A673 (cell line): ENCODE results near the gene TXLNG. TPM values are rescaled to one million over a fixed set of nuclear protein-coding genes. Genes with fewer than 3 reads are reported as not detected.

Experiments
- BruUV-seq: library from RNA; stranded (reverse); fragments of 400-500 nt; replicated peaks from 2 replicates; lab custom pipeline; 2021; lab: Mats Ljungman, UMichigan
- CTCF ChIA-PET: fragments of 300-600 bp; sonication (Branson Sonifier 250); formaldehyde crosslinking; loops from one replicate; lab custom pipeline; 2022; ENCODE audit warnings: antibody characterized with exemption; lab: Charles Lee
- POLR2A ChIA-PET: fragments of 300-600 bp; sonication (Branson Sonifier 250); formaldehyde crosslinking; loops from one replicate; lab custom pipeline; 2022; ENCODE audit warnings: antibody characterized with exemption; ENCODE audit not compliant: low non-redundant PET; lab: Charles Lee
- DNase-seq: peaks from one replicate; pipeline ENCODE4 v3.0.0-alpha.2; 2015; ENCODE audit warnings: low spot score
- H3K27ac ChIP-seq: fragments of 200-600 bp; sonication (generic); 2 replicates; pipeline ENCODE4 v1.5.1; 2016; ENCODE audit warnings: mixed run types, low read depth, mild to moderate bottlenecking, mixed read lengths, antibody characterized with exemption, low read length; ENCODE audit not compliant: poor library complexity, severe bottlenecking
- H3K27me3 ChIP-seq: fragments of 200-600 bp; sonication (generic); replicated peaks from 2 replicates; pipeline ENCODE4 v1.6.1; 2017; ENCODE audit warnings: mixed run types, low read depth, mild to moderate bottlenecking, mixed read lengths, antibody characterized with exemption, low read length; ENCODE audit not compliant: insufficient read depth, poor library complexity
- H3K36me3 ChIP-seq: fragments of 200-600 bp; sonication (generic); 2 replicates; pipeline ENCODE4 v1.6.1; 2016; ENCODE audit warnings: mixed run types, mild to moderate bottlenecking, mixed read lengths, antibody characterized with exemption, low read length; ENCODE audit not compliant: insufficient read depth, poor library complexity, severe bottlenecking
- H3K4me1 ChIP-seq: fragments of 200-600 bp; sonication (generic); 2 replicates; pipeline ENCODE4 v1.6.1; 2017; ENCODE audit warnings: mixed run types, mild to moderate bottlenecking, mixed read lengths, antibody characterized with exemption, low read length; ENCODE audit not compliant: insufficient read depth, poor library complexity, severe bottlenecking
- H3K4me3 ChIP-seq: fragments of 200-600 bp; sonication (generic); 2 replicates; pipeline ENCODE4 v1.5.1; 2016; ENCODE audit warnings: low read depth, mixed run types, mild to moderate bottlenecking, mixed read lengths, low read length; ENCODE audit not compliant: poor library complexity, severe bottlenecking
- H3K9me3 ChIP-seq: fragments of 200-600 bp; sonication (generic); 2 replicates; pipeline ENCODE4 v1.6.1; 2016; ENCODE audit warnings: mixed run types, low read depth, mild to moderate bottlenecking, mixed read lengths, antibody characterized with exemption, low read length; ENCODE audit not compliant: poor library complexity, severe bottlenecking
- EZH2 ChIP-seq: fragments of 200-600 bp; sonication (generic); IDR thresholded peaks from 2 replicates; pipeline ENCODE4 v1.6.1; 2017; ENCODE audit warnings: borderline replicate concordance, low read depth, mild to moderate bottlenecking, mixed read lengths, antibody characterized with exemption, low read length; ENCODE audit not compliant: poor library complexity, severe bottlenecking
- intact Hi-C: fragments of 100-400 bp; cut with micrococcal nuclease; formaldehyde crosslinking; loops from one replicate; pipeline ENCODE4 v1.10.0; 2022; ENCODE audit not compliant: unreplicated experiment
- total RNA-seq: library from RNA; stranded (reverse); gene quantifications from 2 replicates; pipeline ENCODE4 v1.2.3, GENCODE V29; 2021
- TF ChIP-seq, protein P1 (sequence below): fragments of 300-800, 200-600 bp; sonication (generic); conservative IDR thresholded peaks from 2 replicates; pipeline ENCODE4 v1.5.1; 2017; ENCODE audit warnings: low read depth, mild to moderate bottlenecking, antibody characterized with exemption, low read length, moderate library complexity, mixed read lengths

TXLNG gene
- total RNA-seq, 1 experiment from 2014 or later: 25.7 TPM

DNA sequence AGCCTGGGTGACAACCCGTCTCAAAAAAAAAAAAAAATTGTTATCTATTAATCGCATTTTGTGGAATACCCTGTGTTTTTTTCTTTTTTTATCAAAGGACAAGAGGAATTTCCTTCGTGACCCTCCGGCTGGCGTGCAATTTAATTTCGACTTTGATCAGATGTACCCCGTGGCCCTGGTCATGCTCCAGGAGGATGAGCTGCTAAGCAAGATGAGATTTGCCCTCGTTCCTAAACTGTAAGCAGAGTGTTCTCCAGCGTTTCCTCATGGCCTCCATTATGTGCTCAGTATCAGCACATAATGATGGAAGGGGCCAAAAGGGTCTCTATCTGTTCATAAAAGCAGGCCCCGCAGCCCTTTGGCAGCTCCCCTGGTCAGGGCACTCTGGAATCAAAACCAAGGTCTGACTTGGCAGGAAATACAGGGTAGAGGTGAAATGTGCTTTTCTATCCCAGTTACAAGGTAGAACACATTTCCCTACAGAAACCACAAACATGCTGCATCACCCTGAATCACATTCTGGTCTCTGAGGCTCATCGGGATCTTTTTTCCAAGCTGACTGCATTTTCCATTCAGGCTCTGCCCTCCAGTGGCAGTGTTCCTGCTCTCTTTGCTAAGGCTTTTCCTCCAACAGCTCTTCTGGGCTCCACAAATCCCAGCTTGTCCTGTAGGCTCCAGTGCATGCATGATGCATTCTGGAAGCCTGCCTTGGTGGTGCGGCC is 42.5 kb upstream of the TXLNG start:
- no peak for TF ChIP-seq EZH2
- TF ChIP-seq, protein P1, sequence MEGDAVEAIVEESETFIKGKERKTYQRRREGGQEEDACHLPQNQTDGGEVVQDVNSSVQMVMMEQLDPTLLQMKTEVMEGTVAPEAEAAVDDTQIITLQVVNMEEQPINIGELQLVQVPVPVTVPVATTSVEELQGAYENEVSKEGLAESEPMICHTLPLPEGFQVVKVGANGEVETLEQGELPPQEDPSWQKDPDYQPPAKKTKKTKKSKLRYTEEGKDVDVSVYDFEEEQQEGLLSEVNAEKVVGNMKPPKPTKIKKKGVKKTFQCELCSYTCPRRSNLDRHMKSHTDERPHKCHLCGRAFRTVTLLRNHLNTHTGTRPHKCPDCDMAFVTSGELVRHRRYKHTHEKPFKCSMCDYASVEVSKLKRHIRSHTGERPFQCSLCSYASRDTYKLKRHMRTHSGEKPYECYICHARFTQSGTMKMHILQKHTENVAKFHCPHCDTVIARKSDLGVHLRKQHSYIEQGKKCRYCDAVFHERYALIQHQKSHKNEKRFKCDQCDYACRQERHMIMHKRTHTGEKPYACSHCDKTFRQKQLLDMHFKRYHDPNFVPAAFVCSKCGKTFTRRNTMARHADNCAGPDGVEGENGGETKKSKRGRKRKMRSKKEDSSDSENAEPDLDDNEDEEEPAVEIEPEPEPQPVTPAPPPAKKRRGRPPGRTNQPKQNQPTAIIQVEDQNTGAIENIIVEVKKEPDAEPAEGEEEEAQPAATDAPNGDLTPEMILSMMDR: no peak
- intact Hi-C loops: no loop called here
- Histone ChIP-seq H3K4me3 (no peak overlapping the region), H3K27ac (no peak overlapping the region), H3K36me3 (peaks cover 24% of the 10 kb centered on the region), H3K27me3 (no peaks in the 10 kb centered on the region), H3K9me3 (no peaks in the 10 kb centered on the region), H3K4me1 (no peaks in the 10 kb centered on the region)
- POLR2A ChIA-PET: no interaction called here
- no peak for DNase-seq
- BruUV-seq: no TSS peak
- CTCF ChIA-PET: no interaction called here

DNA sequence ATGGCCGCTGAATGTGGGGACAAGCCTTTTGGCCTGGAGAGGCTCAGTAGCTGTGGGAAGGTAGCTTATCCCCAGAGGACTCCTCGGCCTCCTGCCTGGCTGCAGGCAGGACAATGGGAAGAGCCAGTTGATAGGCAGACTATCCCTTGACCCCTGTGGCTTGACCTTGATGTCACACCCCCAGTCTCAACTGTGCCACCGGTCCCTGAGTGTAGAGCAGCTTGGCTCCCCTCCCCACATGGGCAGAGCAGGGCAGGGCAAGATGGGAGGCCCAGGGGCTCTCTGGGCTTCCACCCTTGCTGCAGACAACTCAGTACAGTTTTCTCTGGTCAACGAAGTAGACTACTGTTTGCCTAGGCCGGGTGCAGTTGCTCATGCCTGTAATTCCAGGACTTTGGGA is 41.2 kb upstream of the TXLNG start:
- TF ChIP-seq, protein P1: no peak
- TF ChIP-seq EZH2: no peak
- intact Hi-C loops: loop anchor here (5.0 kb wide), 1 partner anchor 758 kb away; no protein-coding TSS in a partner anchor
- ChIA-PET CTCF (no interaction called here), POLR2A (no interaction called here)
- no peak for DNase-seq
- no peak overlapping the region for H3K4me3 ChIP-seq
- no peak overlapping the region for H3K27ac ChIP-seq
- H3K4me1 ChIP-seq: no peaks in the 10 kb centered on the region
- no peaks in the 10 kb centered on the region for H3K9me3 ChIP-seq
- no TSS peak for BruUV-seq
- peaks cover 24% of the 10 kb centered on the region for H3K36me3 ChIP-seq
- no peaks in the 10 kb centered on the region for H3K27me3 ChIP-seq

DNA sequence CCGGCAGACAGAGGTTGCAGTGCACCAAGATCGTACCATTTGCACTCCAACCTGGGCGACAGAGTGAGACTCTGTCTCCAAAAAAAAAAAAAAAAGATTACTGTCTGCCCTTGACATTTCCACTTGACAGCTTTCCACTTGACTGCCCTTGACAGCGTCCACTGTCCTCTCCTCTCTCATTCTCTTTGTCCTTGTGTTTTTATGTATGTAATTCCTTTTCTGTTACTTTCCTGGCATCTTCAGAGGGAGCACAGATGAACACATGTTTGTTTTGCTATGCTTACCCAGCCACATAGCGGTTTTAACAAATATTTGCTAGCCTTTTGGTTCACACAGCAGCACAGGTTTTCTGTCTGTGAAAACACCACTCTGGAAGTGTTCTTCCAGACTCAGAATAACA is 40.6 kb upstream of the TXLNG start:
- ChIA-PET POLR2A (interaction anchor here (0.6 kb wide), 1 partner anchor 41 kb away, joined by 3 read pairs; no protein-coding TSS in a partner anchor), CTCF (no interaction called here)
- intact Hi-C loops: loop anchor here (5.0 kb wide), 1 partner anchor 758 kb away; no protein-coding TSS in a partner anchor
- Histone ChIP-seq H3K27ac (no peak overlapping the region), H3K4me1 (no peaks in the 10 kb centered on the region), H3K9me3 (no peaks in the 10 kb centered on the region), H3K27me3 (no peaks in the 10 kb centered on the region), H3K36me3 (peaks cover 28% of the 10 kb centered on the region), H3K4me3 (no peak overlapping the region)
- TF ChIP-seq, protein P1: no peak
- TF ChIP-seq EZH2: no peak
- DNase-seq: no peak
- no TSS peak for BruUV-seq
